HG03139 (cell line): Measurements from ENCODE around the gene PRKAG2.
"Not testable (repeated sequence)": the region's sequence is repeated elsewhere in the genome, so short reads cannot be mapped to it uniquely, and the experiment has no call there.

Source experiments
- ATAC-seq: cut with Tn5 transposase; IDR thresholded peaks from one replicate; pipeline ENCODE4 v1.9.1; 2021; ENCODE audit not compliant: unreplicated experiment

The PRKAG2 gene

DNA sequence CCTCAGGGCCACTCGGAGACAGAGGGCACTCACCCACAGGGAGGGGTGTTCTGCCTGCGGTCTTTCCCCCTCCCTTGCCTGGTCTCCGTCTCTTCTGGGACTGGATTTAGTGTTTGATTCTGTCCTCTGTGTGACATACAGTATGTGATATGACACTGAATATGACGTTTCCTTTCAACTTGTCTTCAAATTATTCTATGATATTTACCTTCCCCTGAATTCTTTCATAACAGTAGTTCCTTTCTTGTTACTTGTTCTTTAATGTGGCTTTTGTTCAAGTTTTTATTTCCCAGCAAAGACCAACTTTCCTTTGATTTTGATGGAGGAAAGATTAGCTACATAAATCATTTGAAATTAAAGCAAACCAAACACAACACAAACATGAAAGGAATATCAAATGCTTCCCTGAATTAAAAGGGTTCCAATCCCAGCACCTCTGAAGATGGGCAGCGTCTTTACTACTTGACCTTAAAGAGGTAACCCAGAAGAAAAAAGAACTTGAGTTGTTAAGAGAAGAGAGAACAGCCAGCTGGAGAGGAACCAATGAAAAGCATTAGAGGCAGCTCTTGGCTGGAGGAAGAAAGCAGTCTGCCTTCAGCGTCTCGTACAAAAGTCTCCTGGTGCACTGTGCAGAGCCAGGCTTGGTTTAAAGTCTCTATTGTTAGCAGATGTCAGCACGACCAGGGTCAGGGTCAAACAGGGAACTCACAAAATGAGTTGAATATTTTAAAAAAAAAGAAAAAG is 338.9 kb downstream of the PRKAG2 start:
- ATAC-seq: no peak

DNA sequence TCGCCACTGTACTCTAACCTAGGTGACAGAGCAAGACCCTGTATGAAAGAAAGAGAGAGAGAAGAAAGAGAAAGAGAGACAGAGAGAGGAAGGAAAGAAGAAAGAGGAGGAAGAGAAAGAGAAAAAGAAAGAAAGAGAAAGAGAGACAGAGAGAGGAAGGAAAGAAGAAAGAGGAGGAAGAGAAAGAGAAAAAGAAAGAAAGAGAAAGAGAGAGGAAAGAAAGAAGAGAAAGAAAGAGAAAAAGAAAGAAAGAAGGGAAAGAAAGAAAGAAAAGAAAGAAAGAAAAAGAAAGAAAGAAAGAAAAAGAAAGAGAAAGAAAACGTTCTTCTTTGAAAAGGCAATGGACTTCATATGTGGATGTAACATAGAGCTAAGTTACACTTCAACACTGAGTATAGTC is 340.7 kb downstream of the PRKAG2 start:
- not testable (repeated sequence) for ATAC-seq

DNA sequence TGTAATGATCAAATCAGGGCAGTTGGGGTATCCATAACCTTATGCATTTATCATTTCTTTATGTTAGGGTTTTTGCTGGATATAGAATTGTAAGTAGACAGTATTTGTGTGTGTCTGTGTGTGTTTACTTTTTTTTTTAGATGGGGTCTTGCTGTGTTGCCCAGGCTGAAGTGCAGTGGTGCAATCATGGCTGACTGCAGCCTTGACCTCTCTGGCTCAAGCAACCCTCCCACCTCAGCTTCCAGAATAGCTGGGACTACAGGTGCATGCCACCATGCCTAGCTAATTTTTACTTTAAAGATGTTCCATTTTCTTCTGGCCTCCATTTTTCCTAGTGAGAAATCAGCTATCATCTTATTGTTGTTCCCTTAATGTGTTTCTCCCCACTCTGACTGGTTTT is 347.1 kb downstream of the PRKAG2 start:
- no peak for ATAC-seq

DNA sequence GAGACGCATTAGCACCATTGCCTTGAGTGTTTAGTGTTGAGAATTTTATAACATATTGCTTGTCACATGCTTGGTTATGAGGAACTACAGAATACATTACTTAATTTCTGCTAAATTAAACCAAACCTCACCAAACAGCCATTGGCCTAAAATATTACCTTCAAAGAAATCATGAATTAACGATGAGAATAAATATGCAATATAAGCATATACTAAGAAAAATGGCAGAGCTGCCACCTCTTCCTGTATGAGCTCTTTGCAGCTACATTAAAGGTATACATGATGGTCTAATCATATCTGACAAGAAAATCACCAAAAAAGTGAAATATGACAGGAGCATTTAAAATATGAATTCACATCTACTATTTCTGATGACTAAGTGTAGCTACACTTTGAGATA is 352.1 kb downstream of the PRKAG2 start:
- ATAC-seq: no peak

DNA sequence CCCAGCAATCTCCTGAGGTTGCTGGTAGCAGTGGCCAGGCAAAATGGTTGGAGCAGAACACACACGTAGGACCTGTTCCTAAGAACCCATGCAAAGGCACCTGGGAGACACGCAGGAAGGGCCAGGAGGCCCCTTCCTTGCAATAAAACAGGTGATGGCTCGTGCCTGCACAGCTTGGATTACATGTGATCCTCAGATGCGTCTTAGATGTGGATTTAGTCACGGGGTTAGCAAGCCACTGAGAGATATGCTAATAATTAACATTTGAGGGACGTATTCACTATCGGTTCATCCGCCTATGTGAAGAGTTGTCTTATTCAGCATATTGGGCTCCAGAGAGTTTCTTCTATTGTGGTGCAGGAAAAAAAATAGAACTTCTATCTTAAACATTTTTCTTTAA is 352.6 kb downstream of the PRKAG2 start:
- no peak for ATAC-seq

DNA sequence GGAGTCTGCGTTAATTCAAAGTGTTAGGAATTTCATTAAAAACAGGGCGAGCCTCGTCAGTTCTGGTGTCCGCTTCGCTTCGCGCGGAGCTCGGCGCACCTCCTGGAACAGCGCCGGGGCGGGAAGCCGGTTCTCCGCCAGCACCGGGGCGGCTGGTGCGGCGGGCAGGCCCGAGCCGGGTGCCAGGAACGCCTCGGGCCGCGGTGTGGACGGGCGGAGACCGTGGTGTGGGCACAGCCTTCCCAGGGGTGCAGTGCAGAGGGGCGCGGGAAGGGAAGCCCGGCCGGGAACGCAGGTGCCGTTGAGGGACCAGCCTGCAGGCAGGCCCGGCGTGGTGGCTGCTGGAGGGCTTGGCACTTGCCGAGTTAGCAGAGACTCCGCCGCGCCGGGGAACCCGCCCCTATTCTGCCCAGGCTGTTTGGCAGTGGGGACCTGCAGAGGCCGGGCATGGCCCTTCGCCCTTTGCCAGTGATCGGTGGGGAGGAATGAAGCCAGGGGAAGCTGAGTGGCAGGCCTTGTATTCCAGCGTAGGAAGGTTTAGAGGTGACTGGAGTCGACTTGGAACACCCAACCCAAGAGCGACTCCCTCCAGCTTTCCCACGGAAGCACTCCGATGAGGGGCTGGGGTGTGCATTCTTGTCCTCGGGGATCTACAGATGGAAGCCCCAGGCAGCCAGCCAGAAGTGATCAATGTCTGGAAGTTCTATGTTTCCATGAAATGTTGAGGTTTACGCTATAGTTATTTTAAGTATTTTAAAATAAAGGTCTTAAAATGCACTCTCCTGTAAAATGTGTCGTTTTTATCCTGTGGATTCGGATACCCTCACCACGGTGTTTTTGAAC is 356.3 kb downstream of the PRKAG2 start:
- ATAC-seq: no peak

DNA sequence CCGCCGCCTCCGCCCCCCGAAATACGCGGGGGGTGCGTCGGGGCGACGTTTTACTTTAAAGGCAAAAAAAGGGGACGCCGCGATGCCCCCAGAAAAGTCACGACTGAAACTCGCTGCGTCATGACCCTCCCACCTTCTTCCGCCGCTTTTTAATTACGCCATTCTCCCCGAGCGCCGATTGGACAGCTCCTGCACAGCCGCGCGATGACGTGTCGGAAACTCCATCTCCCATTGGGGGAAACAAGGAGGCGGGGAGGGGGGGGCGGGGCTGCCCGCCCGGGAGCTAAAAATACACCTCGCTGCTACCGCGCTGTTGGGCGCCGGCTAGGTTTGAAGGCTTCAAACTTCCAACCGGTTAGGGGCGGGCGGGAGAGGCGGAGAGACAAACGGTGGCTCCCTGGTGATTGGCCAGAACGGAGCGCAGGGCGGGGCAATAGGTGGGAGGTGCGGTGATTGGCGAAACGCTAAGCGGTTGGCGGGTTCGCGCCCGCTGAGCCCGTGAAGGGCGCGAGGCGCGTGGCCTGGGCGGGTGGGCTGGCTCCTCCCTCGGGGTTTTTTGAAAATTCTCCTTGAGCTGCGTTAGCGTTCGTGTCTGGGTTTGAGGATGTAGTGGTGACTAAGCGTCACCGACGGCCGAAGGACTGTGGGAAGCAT is 357.0 kb downstream of the PRKAG2 start, which contains the start of gene RHEB:
Gene RHEB, minus strand, starts transcription at position 131 of the 654 bp plus-strand sequence. CDS start 384 bp downstream, outside the sequence.
- ATAC-seq: peak; percentile 68

DNA sequence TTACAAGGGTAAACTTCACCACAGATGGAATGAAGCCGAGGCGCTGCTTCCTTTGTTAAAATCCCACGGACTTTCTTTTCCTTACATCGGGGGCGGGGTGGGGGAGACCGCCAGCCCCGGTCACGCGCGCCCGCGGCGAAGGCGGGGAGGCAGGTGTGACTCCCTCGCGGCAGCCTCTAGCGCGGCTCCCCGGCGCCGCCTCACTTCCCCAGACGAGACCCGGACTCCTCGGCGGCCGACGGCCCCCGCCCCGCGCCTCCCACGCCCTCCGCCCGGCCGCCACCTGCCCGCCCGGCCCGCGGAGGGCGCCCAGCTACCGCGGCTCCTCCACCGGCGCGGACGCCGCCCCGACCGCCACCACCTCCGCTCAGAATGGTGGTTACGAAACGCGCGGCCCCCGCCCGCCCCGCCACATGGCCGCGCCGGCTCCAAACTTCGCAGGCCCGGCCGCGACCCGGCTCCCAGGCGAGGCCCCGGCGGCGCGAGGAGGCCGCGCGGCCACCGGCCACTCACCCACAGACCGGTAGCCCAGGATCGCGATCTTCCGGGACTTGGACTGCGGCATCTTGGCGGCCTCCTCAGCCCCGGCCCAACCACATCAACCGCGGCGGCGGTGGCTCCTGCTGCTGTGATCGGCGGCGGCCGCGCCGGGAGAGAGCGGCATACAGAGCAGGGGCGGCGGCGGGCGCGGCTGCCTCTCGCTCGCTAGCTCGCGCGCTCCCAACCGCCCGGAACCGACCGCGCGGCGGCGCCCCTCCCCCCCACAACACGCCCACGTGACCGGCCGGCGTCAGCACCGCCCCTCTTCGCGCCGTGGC is 357.8 kb downstream of the PRKAG2 start:
- peak; percentile 47 for ATAC-seq

DNA sequence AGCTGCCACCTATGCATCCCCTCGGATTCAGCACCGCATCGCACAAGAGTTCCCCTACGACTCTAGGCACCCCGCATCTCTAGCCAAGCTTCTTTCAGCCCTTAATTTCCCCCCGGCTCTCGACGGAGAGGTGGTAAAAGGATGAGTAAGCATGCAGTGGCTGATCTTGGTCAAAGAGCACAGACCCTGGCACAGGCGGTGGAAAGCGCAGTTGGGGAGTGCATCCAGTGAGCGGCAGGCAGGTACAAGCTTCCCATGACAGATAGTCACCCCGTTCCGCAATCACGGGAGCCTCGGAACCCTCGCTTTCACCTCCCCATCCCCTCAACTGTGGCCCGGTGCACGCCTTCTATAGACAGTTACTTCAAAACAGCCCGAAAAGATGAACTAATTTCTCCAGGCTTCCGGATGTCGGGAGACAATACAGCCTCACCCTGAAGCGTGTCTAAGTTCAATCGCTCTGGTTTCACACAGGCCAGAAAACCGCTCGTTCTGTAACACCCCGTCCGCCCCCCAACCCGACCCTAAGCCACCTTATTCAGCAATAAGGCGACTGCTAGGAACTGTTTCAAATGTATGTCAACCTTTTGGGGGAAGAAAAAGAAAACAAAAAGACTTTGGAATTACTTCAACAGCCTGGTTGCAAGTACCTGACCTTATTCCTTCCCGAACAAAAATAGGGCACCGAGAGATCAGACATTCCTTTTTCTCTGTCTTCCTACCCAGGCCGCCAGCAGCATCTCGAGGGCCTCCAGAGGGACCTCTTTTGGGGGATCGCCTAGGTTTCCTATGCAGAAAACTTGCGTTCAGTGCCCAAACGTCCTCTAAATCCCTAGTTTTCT is 358.6 kb downstream of the PRKAG2 start:
- no peak for ATAC-seq

DNA sequence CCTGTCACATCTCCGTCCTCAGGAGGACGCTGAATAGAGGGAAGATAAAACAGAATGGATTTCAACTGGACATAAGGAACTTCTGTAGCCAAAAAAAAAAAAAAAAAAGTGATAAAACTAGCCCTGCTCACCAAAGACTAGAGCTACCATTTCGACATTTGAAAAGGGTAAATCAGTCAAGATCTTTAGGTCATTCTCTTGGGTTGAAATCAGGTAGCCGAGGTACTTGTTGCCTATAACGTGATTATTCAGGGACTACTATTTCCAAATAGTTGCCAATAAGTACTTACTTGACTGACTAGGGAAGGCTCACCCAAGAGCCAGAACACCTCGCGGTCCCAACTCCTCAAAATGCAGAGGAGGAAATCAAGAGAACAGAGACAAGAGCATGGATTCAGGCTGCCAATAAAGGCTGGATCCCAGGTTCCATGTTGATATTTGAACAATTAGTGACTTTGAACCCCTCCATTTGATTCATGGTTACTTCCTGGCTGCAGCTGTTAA is 359.3 kb downstream of the PRKAG2 start:
- no peak for ATAC-seq

DNA sequence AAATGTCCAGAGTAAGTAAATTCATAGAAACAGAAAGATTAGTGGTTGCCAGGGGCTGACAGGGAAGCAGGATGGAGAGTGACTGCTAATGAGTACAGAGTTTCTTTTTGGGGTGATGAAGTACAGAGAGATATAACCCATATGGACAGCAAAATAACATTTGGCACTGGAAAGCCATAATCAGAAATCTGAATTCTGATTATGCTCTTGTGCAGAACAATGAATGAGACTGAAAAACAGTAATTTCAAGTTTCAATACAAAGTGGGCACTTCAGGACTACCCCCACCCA is 361.7 kb downstream of the PRKAG2 start:
- no peak for ATAC-seq

DNA sequence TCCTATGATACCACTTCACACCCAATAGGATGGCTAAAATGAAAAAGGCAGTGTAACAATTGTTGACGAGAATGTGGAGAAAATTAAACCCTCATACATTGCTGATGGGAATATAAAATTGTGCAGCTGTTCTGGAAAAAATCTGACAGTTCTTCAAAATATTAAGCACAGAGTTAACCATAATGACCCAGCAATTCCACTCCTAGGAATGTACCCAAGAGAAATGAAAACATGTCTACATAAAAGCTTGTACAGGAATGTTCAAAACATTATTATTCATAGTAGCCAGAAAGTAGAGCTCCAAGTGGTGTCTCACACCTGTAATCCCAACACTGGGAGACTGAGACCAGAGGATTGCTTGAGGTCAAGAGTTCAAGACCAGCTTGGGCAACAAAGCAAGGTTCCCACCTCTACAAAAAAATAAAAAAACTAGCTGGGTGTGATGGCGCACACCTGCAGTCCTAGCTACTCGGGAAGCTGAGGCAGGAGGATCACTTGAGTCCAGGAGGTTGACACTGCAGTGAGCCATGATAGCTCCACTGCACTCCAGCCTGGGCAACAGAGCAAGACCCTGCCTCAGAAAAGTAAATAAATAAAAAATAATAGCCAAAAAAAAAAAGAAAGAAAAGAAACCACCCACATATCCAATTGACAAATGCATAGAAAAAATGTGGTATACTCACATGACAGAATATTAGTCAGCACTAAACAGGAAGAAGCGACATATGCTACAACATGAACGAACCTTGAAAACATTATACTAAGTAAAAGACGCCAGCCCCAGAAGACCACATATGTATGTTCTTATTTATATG is 362.2 kb downstream of the PRKAG2 start:
- ATAC-seq: no peak

DNA sequence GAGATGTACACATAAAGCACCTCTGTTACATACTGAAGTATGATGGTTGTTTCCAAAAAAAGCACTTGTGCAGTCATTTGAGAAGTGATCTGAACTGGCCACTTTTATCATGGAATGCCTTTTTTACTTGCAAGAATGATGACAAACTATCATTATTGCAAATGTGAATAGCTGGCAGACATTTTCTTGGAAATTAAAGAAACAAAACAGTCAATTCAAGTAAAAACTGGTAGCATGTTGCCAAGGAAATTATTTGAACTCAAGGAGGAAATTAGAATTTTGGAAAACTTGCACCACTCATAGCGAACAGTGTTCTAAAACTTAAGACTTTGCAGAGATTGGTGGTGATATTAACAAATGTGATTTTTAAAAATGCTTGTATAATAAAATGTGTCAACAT is 363.8 kb downstream of the PRKAG2 start:
- no peak for ATAC-seq

DNA sequence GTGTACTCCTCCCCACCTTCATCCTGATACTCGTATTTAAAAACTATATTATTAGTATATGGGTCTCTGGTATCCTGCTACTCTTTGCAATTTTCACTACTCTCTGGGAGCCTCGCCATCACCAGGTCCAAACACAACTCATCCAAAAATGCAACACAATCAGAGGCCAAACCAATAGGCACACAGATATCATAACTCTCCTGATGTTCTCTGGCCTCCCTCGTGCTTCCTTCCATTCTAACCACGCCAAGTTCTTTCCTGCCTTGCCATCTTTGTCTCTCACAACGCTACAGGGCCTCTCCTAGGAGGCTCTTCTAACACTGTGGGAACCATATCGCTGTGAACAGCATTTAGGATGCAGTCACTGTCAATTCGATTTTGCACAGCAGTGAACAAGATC is 364.6 kb downstream of the PRKAG2 start:
- no peak for ATAC-seq

DNA sequence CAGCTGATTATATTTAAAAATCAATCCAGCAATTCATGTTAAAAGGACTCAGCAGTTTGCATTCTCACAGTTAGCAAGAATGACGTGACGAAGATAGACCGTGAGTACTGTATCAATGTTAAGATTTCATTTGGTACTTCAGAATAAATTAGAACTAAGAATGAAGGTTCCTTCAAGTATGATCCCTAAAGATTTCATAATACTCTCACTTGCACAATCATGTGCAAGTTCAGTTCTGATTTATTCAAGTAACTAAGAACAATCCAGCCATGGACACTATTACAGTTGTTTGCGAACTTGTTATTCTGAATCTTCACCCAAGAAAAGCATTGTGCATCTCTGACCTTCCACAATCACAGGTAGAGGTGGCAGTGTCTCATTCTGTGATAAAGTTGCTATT is 365.0 kb downstream of the PRKAG2 start:
- ATAC-seq: no peak

DNA sequence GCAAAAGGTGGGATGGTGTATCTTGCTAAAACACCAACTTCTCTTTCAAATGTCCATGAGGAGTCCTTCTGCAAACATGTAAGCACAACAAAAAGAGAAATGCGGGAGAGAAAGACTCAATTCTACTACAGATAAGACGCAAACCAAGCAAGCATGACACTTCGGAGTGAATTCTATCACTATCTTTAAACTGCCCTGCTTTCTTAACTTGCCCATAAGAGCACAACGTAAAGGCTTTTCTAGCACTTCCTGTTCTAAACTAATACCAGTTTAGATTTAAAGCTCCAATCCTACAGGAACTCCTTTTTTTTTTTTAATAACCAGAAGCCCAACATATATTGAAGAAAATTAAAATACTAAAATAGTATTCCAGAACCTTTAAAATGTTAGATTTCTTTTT is 365.6 kb downstream of the PRKAG2 start:
- ATAC-seq: no peak

DNA sequence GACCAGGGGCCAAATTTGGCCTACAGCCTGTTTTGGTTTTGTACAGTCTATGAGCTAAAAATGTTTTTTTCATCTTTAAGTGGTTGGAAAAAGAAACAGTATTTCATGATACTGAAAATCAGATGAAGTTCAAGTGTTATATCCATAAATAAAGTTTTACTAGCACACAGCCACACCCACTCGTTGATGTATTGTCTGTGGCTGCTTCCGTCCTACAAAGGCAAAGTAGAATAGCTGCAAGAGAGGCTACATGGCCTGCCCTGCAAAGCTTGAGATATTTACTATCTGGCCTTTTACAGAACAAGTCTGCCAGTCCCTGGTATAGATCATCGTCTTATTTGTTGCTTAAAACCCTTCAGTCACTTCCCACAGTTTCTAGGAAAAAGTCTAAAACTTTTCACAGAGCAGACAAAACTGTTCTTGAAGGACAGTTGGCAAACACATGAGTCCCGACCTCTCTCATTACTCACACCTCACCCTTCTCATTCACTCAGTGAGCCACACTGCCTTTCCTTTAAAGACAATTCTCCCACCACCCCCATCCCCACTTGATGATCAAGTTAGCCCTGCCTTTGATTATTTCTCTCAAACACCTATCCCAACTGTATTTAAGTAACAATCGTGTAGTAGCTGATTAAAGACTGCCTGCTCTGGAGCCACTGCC is 367.1 kb downstream of the PRKAG2 start:
- ATAC-seq: no peak

DNA sequence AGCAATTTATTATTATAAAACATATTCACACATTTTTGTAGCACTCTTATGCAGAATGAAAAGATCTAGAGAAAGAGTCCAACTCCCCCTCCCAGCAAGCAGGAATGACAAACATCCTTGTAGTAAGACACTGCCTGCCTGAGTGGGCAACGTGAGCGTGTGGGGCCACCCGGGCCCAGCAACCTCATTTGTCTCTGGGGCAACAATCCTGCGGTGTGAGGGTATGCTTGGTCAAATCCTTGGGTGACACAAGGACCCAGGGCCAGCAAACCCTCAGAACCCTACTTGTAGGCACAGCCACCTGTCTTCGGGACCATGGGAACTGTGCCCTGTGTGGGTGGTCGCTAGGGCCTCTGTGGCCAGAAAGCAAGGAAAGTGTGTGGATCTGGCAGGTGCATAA is 367.9 kb downstream of the PRKAG2 start:
- no peak for ATAC-seq

DNA sequence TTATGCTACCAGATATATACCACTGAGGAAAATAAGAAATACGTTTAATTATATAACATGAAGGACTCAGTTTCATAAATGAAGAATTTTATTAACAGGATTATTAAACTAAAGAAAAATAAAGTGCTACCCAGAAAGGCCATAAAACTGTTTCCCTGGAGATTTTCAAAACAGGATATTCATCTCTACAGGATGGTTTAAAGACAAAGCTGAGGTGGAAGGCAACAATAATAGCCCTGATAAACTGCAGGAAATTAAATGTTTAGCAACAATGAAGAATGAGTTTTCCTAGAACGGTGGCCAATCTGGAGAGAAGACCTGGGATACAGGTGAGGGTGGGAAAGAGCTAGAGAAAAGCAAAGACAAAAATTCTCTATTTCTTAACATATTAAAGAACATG is 369.1 kb downstream of the PRKAG2 start:
- ATAC-seq: no peak
